HG03175 (cell line): ENCODE data around the gene PGD.
"Not testable (repeated sequence)": the region's sequence is repeated elsewhere in the genome, so short reads cannot be mapped to it uniquely, and the experiment has no call there.

ENCODE experiments used
- ATAC-seq: cut with Tn5 transposase; IDR thresholded peaks from one replicate; pipeline ENCODE4 v1.9.1; 2021; ENCODE audit warnings: mild to moderate bottlenecking, moderate library complexity; ENCODE audit not compliant: unreplicated experiment

The PGD gene

DNA sequence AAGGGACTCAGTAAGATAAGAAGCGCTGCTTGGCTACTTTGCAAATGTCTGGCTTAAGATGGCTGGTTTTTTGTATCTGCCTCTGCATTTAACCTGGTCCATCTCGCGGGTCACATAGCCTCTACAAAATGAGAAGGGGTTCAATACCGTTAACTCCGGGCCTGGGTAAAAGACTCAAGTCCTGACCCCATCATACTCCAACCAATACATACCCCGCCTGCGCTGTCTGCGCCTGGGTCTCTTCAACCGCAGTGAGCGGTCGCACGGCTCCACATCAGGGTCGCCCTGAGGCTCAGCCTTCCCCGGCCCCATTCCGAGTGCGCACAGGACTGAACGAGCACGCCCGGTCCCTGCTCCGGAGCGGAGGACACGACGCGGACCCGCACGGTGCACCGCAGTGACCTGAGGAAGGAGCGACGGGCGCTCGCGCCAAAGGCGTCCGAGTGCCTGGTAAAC is 558 bp upstream of the PGD start:
- peak; percentile 21 for ATAC-seq

DNA sequence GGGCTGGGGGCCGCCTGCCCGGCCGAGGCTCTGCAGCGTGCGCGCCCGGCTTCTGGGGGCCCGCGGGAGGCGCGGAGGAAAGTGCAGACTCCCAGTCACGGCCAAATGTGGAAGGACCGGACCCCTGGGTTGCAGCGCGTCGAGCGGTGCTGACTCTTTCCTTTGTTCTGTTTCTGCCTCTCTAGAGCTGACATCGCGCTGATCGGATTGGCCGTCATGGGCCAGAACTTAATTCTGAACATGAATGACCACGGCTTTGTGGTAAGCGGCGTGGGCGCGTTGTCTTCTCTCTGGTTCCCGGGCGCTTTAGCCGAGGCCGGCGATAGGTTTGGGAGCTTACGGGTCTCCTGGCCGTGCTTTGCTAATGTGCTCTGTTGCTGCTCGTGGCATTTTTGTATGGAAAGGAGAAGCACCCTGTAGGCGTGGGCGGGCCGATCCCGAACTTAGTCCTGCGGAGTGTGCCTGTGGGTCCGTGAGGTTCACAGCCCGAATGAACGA is 629 bp downstream of the PGD start:
- no peak for ATAC-seq

DNA sequence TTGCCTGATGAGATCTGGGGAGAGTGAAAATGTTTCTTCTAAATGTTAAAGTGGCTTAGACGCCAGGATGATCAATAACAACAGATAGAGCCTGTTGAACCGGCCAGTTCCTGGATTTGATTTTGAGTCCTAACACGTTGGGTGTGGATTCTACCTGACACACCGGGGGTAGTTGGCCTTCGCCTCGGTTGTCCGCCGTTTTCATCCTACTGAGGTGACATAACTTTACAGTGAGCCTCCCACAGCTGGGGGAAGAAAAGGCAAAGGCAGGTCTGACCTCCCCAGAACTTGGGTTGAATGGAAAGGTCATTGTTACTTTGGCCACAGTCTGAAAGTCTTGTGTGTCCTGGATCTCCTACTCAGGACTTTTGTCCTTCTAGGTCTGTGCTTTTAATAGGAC is 1.1 kb downstream of the PGD start:
- ATAC-seq: no peak

DNA sequence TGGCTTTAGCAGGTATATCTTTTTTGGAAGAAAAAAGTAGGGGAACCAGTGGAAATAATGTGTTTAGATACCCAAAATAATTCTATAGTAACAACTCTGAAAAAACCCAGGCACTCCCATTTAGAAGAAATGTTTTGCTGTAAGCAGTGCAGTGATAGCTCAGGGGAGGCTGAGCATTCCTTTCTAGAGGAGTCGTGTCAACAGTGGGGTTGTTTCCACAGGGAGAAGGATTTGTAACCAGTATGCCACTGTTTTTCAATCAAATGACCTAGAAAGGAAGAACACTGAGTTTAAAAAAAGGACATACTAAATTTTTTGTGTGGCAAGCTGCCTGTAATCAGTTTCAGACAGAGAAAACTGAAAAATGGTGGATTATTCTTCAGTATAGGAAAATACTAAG is 2.4 kb downstream of the PGD start:
- no peak for ATAC-seq

DNA sequence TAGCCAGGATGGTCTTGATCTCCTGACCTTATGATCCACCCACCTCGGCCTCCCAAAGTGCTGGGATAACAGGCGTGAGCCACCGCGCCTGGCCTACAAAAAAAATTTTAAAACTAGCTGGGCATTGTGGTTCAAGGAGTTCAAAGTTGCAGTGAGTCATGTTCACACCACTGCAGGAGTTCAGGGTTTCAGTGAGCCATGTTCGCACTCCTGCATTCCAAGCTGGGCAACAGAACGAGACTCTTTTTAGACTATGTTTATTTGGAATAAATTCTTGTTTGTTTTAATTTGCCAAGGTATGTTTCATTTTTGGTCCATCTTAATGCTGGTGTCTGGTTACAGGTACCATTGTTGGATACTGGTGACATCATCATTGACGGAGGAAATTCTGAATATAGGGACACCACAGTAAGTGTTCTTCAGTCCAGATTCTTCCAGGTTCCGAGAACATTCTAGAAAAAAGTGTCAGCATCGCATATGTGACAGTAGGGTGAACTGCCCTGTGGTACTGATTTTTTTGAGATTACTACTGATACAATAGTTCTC is 3.9 kb downstream of the PGD start:
- ATAC-seq: no peak

DNA sequence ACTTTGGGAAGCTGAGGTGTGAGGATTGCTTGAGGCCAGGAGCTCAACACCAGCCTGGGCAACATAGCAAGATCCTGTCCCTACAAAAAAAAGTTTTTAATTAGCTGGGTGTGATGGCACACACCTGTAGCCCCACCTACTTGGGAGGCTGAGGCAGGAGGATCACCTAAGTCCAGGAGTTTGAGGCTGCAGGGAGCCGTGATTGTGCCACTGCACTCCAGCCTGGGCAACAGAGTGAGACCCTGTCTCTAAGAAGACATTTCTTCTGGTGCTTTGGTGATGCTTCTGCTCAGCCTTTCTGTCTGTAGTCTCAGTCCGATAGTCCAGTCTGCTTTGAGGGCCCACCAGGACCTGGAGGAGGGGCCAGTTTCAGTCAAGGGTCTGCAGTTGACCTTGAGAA is 8.3 kb downstream of the PGD start:
- ATAC-seq: no peak

DNA sequence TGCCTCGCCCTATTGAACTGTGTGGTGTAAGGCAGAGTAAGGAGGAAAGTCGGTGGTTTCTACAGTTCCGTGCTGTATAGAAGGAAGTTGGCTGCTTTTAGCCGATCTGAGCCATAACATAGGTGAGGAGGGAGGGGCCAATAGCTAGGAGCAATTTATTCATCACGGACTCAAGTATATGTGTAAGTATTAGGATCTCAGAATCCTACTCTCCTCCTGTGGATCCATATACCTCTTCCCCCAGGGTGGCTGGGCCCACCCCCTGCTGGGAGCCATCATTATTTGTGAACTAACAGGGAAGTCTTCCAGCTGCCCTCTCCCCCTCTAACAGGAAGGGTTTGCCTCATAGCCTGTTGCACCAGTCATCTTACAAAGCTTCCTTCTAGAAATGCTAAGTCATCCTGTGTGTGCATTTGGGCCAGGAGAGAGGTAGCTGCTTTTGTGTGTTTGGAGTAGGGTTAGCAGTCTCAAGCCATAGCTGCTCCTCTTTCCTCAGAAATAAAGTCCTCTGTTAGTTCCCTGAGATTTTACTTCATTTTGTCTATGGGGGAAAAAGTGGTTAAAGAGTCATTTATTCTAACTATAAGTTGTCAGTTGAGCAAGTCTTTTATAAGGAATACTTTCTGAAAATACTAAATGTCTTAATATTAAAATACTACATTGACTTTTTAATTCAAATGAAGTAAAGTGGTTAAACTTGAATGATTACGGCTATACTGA is 16.5 kb downstream of the PGD start:
- no peak for ATAC-seq

DNA sequence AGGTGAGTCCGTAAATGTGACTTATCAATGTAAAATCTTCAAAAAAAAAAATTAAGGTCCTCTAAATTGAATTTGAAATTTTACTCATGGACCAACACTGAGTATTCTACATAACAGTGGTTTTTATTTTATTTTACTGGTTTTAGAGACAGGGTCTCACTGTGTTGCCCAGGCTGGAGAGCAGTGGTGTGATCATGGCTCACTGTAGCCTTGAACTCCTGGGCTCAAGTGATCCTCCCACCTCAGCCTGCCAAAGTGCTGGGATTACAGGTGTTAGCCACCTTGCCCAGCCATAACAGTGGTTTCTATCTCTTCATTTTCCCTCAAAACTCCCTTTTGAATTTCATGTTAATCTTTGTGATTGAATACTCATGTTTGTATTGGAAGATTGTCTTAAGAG is 17.1 kb downstream of the PGD start:
- ATAC-seq: not testable (repeated sequence)

DNA sequence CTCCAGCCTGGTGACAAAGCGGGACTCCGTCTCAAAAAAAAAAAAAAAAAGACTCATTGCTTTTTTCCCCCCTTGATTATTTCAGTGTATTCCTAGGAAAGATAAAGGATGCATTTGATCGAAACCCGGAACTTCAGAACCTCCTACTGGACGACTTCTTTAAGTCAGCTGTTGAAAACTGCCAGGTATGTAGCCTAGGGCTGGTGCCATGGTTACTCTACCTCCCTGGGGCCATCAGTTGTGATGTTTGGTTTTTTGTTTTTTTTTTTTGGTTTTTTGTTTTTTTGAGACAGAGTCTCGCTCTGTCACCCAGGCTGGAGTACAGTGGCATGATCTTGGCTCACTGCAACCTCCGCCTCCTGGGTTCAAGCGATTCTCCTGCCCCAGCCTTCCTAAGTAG is 19.9 kb downstream of the PGD start:
- ATAC-seq: not testable (repeated sequence)

DNA sequence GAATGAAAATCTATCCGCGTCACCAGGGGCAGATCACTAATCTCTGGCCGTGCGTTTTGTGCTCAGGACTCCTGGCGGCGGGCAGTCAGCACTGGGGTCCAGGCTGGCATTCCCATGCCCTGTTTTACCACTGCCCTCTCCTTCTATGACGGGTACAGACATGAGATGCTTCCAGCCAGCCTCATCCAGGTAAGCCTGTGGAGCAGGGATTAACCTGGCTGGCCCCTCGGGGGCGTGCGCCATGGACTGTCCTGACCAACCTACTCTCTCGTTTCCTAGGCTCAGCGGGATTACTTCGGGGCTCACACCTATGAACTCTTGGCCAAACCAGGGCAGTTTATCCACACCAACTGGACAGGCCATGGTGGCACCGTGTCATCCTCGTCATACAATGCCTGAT is 20.5 kb downstream of the PGD start:
- ATAC-seq: no peak

DNA sequence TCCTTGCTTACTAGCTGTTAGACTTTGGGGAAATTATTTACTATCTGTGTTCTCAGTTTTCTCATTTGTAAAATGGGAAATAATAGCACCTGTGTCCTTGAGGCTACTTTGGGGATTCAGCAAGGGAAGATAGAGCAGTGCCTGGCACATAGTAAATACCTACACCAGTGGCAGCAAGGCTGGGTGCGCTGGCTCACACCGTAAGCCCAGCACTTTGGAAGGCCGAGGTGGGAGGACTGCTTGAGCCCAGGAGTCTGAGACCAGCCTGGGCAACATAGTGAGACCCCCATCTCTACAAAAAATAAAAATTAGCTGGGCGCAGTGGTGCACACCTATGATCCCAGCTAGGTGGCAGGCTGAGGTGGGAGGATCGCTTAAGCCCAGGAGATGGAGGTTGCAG is 22.8 kb downstream of the PGD start:
- no peak for ATAC-seq

DNA sequence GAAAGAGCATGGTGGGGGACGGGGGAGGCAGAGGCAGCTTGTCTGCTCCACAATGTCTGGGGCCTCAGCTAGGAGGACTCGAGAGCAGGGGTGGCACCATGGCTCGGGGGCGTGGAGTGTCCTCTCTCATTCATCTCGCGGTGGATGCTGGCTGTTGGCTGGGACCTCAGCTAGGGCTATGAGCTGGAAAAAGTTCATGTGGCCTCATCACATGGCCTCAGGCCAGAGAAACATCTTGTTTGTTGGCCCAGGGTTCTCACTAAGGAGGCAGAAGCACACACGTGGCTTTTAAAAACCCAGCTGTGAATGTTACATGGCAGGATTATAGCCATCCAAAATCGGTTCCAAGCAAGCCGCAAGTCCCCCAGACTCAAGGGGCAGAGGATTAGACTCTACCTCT is 25.2 kb downstream of the PGD start:
- ATAC-seq: no peak

DNA sequence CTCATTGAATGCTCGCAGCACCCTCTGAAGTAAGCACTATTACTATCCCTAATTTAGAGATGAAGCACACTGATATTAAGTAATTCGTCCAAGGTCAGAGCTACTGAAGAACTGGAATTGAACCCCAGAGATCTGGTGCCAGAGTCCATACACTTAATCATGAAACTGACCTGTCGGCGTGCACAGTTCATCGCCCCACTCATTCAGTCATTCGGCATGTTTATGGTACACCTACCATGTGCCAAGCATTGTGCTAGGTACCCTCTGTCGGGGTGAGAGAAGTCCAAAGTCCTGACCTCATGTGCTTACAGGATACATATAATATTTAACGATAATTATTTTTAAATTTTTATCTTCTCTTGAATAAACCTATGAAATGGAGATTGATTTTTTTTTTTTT is 25.8 kb downstream of the PGD start:
- ATAC-seq: no peak

DNA sequence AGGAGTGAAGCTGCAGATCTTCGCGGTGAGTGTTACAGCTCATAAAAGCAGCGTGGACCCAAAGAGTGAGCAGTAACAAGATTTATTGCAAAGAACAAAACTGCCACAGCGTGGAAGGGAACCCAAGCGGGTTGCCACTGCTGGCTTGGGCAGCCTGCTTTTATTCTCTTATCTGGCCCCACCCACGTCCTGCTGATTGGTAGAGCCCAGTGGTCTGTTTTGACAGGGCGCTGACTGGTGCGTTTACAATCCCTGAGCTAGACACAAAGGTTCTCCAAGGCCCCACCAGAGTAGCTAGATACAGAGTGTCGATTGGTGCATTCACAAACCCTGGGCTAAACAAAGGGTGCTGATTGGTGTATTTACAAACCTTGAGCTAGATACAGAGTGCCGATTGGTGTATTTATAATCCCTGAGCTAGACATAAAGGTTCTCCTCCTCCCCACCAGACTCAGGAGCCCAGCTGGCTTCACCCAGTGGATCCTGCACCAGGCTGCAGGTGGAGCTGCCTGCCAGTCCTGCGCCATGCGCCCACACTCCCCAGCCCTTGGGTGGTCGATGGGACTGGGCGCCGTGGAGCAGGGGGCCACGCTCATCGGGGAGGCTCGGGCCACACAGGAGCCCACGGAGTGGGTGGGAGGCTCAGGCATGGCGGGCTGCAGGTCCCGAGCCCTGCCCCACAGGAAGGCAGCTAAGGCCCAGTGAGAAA is 27.1 kb downstream of the PGD start:
- ATAC-seq: not testable (repeated sequence)

DNA sequence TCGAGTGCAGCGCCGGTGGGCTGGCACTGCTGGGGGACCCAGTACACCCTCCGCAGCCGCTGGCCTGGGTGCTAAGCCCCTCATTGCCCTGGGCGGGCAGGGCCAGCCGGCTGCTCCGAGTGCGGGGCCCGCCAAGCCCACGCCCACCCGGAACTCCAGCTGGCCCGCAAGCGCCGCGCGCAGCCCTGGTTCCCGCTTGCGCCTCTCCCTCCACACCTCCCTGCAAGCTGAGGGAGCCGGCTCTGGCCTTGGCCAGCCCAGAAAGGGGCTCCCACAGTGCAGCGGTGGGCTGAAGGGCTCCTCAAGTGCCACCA is 27.6 kb downstream of the PGD start:
- ATAC-seq: not testable (repeated sequence)

DNA sequence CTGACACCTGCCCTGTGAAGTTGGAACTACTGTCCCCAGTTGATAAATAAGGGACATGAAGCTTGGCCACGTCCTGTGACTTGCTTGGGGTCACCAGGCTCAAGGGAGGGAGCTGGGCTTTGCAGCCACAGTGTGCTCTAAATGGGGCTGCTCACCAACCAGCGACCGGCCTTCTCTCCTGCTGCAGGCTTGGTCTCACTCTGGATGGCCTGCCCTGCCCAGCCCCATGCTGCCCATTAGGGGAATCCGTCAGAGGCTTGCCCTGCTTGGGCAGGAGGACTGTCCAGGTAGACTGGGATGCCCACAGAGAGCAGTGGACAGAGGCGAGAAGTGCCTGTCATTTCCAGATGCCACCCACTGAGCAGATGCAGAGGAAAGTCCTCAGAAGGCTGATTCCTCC is 30.1 kb downstream of the PGD start:
- no peak for ATAC-seq

DNA sequence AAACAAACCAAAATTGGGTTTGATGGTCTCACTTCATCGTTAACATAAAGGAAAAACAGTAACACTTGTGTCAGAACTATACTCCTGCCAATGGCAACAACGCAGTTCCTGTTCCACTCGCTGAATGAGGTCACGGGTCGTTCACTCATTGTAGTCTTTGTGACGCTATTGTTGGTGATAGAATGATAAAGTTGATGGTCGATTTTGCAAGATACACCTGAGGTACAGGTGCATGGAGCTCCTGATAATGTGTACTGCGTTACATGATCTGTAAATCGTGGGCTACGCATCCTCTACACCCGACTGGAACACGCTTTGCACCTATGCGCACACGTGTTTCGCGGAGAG is 31.0 kb downstream of the PGD start:
- ATAC-seq: no peak

DNA sequence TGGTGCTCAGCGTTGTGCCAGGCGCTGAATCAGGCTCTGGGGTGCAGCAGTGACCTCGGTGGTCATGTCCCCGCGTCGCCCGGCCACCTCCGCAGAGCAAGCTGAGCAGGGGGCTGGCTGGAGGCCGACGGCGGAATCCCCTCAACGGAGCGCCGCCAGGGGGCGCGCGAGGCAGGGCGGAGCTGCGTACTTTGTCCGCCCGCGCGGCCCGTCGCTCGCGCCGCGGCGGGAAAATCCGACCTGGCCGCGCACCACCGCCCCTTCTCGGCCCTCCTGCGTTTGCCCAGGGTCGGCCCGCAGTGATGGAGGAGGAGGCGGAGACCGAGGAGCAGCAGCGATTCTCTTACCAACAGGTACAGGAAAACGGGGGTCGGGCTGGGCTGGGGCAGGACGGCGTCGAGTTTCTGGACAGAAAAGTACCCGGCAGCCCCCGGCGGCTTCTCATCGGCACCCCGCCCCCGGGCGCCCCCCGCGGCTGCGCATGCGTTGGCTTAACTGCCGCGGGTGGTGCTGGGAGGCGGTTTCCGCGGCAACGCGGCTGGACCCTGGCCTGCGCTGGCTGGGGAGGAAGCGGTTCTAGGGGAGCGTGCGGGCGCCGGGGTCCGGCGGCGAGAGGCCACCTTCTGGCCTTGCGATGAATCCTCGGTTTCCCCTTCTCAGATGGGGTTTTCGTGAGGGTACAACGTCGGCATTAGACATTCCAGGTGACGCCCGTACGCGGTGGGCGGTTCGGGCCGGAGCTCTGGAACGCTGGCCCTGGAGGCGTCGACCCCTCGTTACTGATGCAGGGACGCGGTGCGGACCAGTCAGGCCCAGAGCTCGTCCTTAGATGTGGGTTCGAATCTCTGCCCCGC is 31.6 kb downstream of the PGD start, which contains the start of gene CENPS:
Gene CENPS (plus strand): TSS at position 218 of the 854 bp plus-strand sequence. CDS start 85 bp downstream, at position 303.
- ATAC-seq: peak; percentile 88

DNA sequence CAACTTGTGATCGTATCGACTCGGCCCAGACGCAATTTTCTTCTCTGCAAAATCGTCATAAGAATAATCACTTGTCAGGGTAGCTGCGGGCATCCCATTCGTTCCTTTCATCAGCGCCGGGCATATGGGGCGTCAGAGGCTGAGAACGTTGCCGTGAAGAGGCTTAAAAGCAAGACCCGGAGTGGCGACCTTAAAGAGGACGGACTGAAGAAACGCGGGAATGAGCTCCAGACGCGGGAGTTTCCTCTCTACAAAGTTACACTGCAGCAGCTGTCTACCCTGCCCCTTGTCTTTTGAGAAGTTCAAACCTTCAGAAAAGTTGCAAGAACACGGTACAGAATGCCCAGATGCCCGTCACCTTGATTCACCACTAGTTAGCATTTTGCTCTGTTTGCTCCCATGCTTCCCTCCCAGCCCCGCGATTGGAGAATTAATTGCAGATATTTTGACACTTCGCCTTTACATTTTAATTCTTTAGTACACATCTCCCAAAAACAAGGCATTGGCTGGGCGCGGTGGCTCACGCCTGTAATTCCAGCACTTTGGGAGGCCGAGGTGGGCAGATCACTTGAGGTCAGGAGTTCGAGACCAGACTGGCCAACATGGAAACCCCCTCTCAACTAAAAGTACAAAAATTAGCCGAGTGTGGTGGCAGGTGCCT is 32.3 kb downstream of the PGD start:
- no peak for ATAC-seq

DNA sequence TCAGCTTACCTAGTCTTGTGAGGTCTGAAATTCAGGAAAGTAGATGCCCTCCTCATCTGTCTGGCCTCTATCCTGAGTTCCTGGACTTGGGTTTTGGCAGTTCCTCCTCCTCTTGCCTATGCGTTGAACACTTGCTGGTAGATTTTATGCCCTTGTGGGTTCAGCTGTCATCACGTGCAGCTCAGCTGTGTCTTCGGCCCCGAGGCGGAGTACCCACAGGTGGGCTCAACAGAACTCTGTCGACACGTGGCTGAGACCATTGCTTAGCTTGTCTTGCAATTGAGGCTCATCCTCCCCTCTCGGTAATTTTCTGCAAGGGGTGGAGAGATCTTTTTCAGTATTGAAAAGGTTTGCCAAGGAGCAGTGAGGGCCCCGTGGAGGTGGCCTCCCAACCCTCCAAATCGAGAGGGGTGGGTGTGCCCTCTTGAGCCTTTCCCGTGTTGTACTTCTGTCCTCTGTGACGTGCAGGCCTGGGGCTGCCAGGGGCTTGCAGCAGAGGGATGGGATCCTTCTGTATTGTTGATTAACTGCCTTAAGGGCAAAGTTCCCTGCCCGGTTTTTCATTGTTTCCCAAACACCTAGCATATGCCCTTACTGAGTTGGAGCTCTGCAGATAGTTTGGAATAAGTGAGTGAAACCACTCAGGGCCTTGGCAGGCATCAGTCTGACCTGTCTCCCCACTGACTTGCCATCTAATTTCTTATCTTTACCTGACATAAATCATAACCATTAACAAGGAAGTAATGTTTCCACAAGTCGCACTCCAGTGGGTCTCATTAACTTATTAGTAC is 34.2 kb downstream of the PGD start:
- no peak for ATAC-seq
